Measurements from ENCODE around the gene SPIC.
"Not testable (repeated sequence)": the region's sequence is repeated elsewhere in the genome, so short reads cannot be mapped to it uniquely, and the experiment has no call there.

Gene SPIC

GRCh38 chr12:101474711-101475386 lies at the start of gene SPIC:
TSS of gene SPIC (plus strand) at chr12:101475336. CDS start at chr12:101476905, 1,569 bp downstream.
- DNase-seq, result no peak

GRCh38 chr12:101430456-101430855 lies 44.7 kb upstream of the SPIC start:
- DNase-seq, result no peak

GRCh38 chr12:101436136-101436535 lies 39.0 kb upstream of the SPIC start:
- DNase-seq, result no peak

- no peak for DNase-seq
Observed at GRCh38 chr12:101439236-101439635, 35.9 kb upstream of the SPIC start.

GRCh38 chr12:101441461-101442224 lies 33.5 kb upstream of the SPIC start:
- no peak for DNase-seq

GRCh38 chr12:101455685-101456084 lies 19.5 kb upstream of the SPIC start:
- no peak for DNase-seq

GRCh38 chr12:101459642-101460346 lies 15.3 kb upstream of the SPIC start:
- peak; percentile 81 for DNase-seq

GRCh38 chr12:101468948-101469347 lies 6.2 kb upstream of the SPIC start:
- no peak for DNase-seq

- DNase-seq, result no peak
Observed at GRCh38 chr12:101470939-101471338, 4.2 kb upstream of the SPIC start.

GRCh38 chr12:101471878-101472277 lies 3.3 kb upstream of the SPIC start:
- DNase-seq, result not testable (repeated sequence)

GRCh38 chr12:101474248-101474647 lies 888 bp upstream of the SPIC start:
- no peak for DNase-seq

- no peak for DNase-seq
Observed at GRCh38 chr12:101475751-101476305, 692 bp downstream of the SPIC start.

- no peak for DNase-seq
Observed at GRCh38 chr12:101480849-101481248, 5.7 kb downstream of the SPIC start.

GRCh38 chr12:101485021-101485420 lies 9.9 kb downstream of the SPIC start:
- DNase-seq, result no peak

GRCh38 chr12:101488469-101488868 lies 13.3 kb downstream of the SPIC start:
- no peak for DNase-seq

GRCh38 chr12:101490286-101490920 lies 15.3 kb downstream of the SPIC start:
- DNase-seq, result peak; percentile 58

GRCh38 chr12:101491329-101491728 lies 16.2 kb downstream of the SPIC start:
- DNase-seq, result no peak

GRCh38 chr12:101493556-101493955 lies 18.4 kb downstream of the SPIC start:
- DNase-seq, result no peak

- no peak for DNase-seq
Observed at GRCh38 chr12:101498252-101498651, 23.1 kb downstream of the SPIC start.

GRCh38 chr12:101501410-101501995 lies 26.4 kb downstream of the SPIC start:
- DNase-seq, result peak; percentile 14

GRCh38 chr12:101521136-101521535 lies 46.0 kb downstream of the SPIC start:
- no peak for DNase-seq

GRCh38 chr12:101527682-101528081 lies 52.5 kb downstream of the SPIC start:
- DNase-seq, result no peak
